Measurements from ENCODE around the gene UTP25.

UTP25 gene

GRCh38 chr1:209870151-209870831 lies 42.5 kb downstream of the UTP25 start:
- H3K27me3 ChIP-seq (ENCODE audit: control insufficient read depth, insufficient read depth, low read length) = no peaks in the 10 kb centered on the region
- no peak overlapping the region for H3K4me3 ChIP-seq (ENCODE audit: low read length)
- H3K36me3 ChIP-seq (ENCODE audit: control insufficient read depth, insufficient read depth, low read length) = no peaks in the 10 kb centered on the region
- no peak overlapping the region for H3K9ac ChIP-seq (ENCODE audit: low read length)
- H3K9me3 ChIP-seq (ENCODE audit: control insufficient read depth, low read length) = no peaks in the 10 kb centered on the region
- H3K4me1 ChIP-seq (ENCODE audit: control insufficient read depth, insufficient read depth, low read length) = no peaks in the 10 kb centered on the region

GRCh38 chr1:209871006-209871405 lies 43.2 kb downstream of the UTP25 start:
- H3K9me3 ChIP-seq (ENCODE audit: control insufficient read depth, low read length) = no peaks in the 10 kb centered on the region
- no peaks in the 10 kb centered on the region for H3K27me3 ChIP-seq (ENCODE audit: control insufficient read depth, insufficient read depth, low read length)
- H3K4me3 ChIP-seq (ENCODE audit: low read length) = no peak overlapping the region
- H3K9ac ChIP-seq (ENCODE audit: low read length) = no peak overlapping the region
- no peaks in the 10 kb centered on the region for H3K36me3 ChIP-seq (ENCODE audit: control insufficient read depth, insufficient read depth, low read length)
- no peaks in the 10 kb centered on the region for H3K4me1 ChIP-seq (ENCODE audit: control insufficient read depth, insufficient read depth, low read length)

- H3K4me3 ChIP-seq (ENCODE audit: low read length) = no peak overlapping the region
- no peaks in the 10 kb centered on the region for H3K4me1 ChIP-seq (ENCODE audit: control insufficient read depth, insufficient read depth, low read length)
- no peaks in the 10 kb centered on the region for H3K36me3 ChIP-seq (ENCODE audit: control insufficient read depth, insufficient read depth, low read length)
- H3K9ac ChIP-seq (ENCODE audit: low read length) = no peak overlapping the region
- no peaks in the 10 kb centered on the region for H3K27me3 ChIP-seq (ENCODE audit: control insufficient read depth, insufficient read depth, low read length)
- no peaks in the 10 kb centered on the region for H3K9me3 ChIP-seq (ENCODE audit: control insufficient read depth, low read length)
Observed at GRCh38 chr1:209871430-209871829, 43.7 kb downstream of the UTP25 start.

- no peak overlapping the region for H3K9ac ChIP-seq (ENCODE audit: low read length)
- no peak overlapping the region for H3K4me3 ChIP-seq (ENCODE audit: low read length)
- no peaks in the 10 kb centered on the region for H3K4me1 ChIP-seq (ENCODE audit: control insufficient read depth, insufficient read depth, low read length)
- no peaks in the 10 kb centered on the region for H3K36me3 ChIP-seq (ENCODE audit: control insufficient read depth, insufficient read depth, low read length)
- no peaks in the 10 kb centered on the region for H3K9me3 ChIP-seq (ENCODE audit: control insufficient read depth, low read length)
- no peaks in the 10 kb centered on the region for H3K27me3 ChIP-seq (ENCODE audit: control insufficient read depth, insufficient read depth, low read length)
Observed at GRCh38 chr1:209873067-209873799, 45.5 kb downstream of the UTP25 start.

- H3K9ac ChIP-seq (ENCODE audit: low read length) = no peak overlapping the region
- H3K36me3 ChIP-seq (ENCODE audit: control insufficient read depth, insufficient read depth, low read length) = no peaks in the 10 kb centered on the region
- no peak overlapping the region for H3K4me3 ChIP-seq (ENCODE audit: low read length)
- no peaks in the 10 kb centered on the region for H3K27me3 ChIP-seq (ENCODE audit: control insufficient read depth, insufficient read depth, low read length)
- H3K9me3 ChIP-seq (ENCODE audit: control insufficient read depth, low read length) = no peaks in the 10 kb centered on the region
- H3K4me1 ChIP-seq (ENCODE audit: control insufficient read depth, insufficient read depth, low read length) = no peaks in the 10 kb centered on the region
Observed at GRCh38 chr1:209875515-209875914, 47.7 kb downstream of the UTP25 start.

GRCh38 chr1:209876078-209876800 lies 48.5 kb downstream of the UTP25 start:
- Histone ChIP-seq H3K4me1 (ENCODE audit: control insufficient read depth, insufficient read depth, low read length) (no peaks in the 10 kb centered on the region), H3K9me3 (ENCODE audit: control insufficient read depth, low read length) (no peaks in the 10 kb centered on the region), H3K27me3 (ENCODE audit: control insufficient read depth, insufficient read depth, low read length) (peaks cover 4% of the 10 kb centered on the region), H3K4me3 (ENCODE audit: low read length) (no peak overlapping the region), H3K36me3 (ENCODE audit: control insufficient read depth, insufficient read depth, low read length) (no peaks in the 10 kb centered on the region), H3K9ac (ENCODE audit: low read length) (no peak overlapping the region)

GRCh38 chr1:209877087-209877764 lies 49.5 kb downstream of the UTP25 start:
- Histone ChIP-seq H3K4me1 (ENCODE audit: control insufficient read depth, insufficient read depth, low read length) (no peaks in the 10 kb centered on the region), H3K9me3 (ENCODE audit: control insufficient read depth, low read length) (no peaks in the 10 kb centered on the region), H3K36me3 (ENCODE audit: control insufficient read depth, insufficient read depth, low read length) (no peaks in the 10 kb centered on the region), H3K4me3 (ENCODE audit: low read length) (no peak overlapping the region), H3K9ac (ENCODE audit: low read length) (no peak overlapping the region), H3K27me3 (ENCODE audit: control insufficient read depth, insufficient read depth, low read length) (peaks cover 7% of the 10 kb centered on the region)

- no peaks in the 10 kb centered on the region for H3K9me3 ChIP-seq (ENCODE audit: control insufficient read depth, low read length)
- H3K4me3 ChIP-seq (ENCODE audit: low read length) = no peak overlapping the region
Observed at GRCh38 chr1:209878964-209879363, 51.2 kb downstream of the UTP25 start.

GRCh38 chr1:209879539-209879938 lies 51.8 kb downstream of the UTP25 start:
- peaks cover 7% of the 10 kb centered on the region for H3K27me3 ChIP-seq (ENCODE audit: control insufficient read depth, insufficient read depth, low read length)

More at GRCh38 chr1:209878964-209879363, 51.2 kb downstream of the UTP25 start:
- Histone ChIP-seq H3K4me1 (ENCODE audit: control insufficient read depth, insufficient read depth, low read length) (no peaks in the 10 kb centered on the region), H3K9ac (ENCODE audit: low read length) (no peak overlapping the region), H3K36me3 (ENCODE audit: control insufficient read depth, insufficient read depth, low read length) (no peaks in the 10 kb centered on the region), H3K27me3 (ENCODE audit: control insufficient read depth, insufficient read depth, low read length) (peaks cover 7% of the 10 kb centered on the region)

GRCh38 chr1:209880031-209880430 lies 52.3 kb downstream of the UTP25 start:
- no peaks in the 10 kb centered on the region for H3K9me3 ChIP-seq (ENCODE audit: control insufficient read depth, low read length)
- peaks cover 7% of the 10 kb centered on the region for H3K27me3 ChIP-seq (ENCODE audit: control insufficient read depth, insufficient read depth, low read length)
- no peaks in the 10 kb centered on the region for H3K4me1 ChIP-seq (ENCODE audit: control insufficient read depth, insufficient read depth, low read length)
- no peak overlapping the region for H3K9ac ChIP-seq (ENCODE audit: low read length)
- H3K36me3 ChIP-seq (ENCODE audit: control insufficient read depth, insufficient read depth, low read length) = no peaks in the 10 kb centered on the region
- no peak overlapping the region for H3K4me3 ChIP-seq (ENCODE audit: low read length)

More at GRCh38 chr1:209879539-209879938, 51.8 kb downstream of the UTP25 start:
- no peaks in the 10 kb centered on the region for H3K9me3 ChIP-seq (ENCODE audit: control insufficient read depth, low read length)
- no peaks in the 10 kb centered on the region for H3K36me3 ChIP-seq (ENCODE audit: control insufficient read depth, insufficient read depth, low read length)
- no peak overlapping the region for H3K9ac ChIP-seq (ENCODE audit: low read length)
- H3K4me3 ChIP-seq (ENCODE audit: low read length) = no peak overlapping the region
- no peaks in the 10 kb centered on the region for H3K4me1 ChIP-seq (ENCODE audit: control insufficient read depth, insufficient read depth, low read length)

- Histone ChIP-seq H3K4me3 (ENCODE audit: low read length) (no peak overlapping the region), H3K9ac (ENCODE audit: low read length) (no peak overlapping the region), H3K9me3 (ENCODE audit: control insufficient read depth, low read length) (no peaks in the 10 kb centered on the region), H3K4me1 (ENCODE audit: control insufficient read depth, insufficient read depth, low read length) (no peaks in the 10 kb centered on the region), H3K36me3 (ENCODE audit: control insufficient read depth, insufficient read depth, low read length) (no peaks in the 10 kb centered on the region), H3K27me3 (ENCODE audit: control insufficient read depth, insufficient read depth, low read length) (peaks cover 7% of the 10 kb centered on the region)
Observed at GRCh38 chr1:209881619-209882018, 53.8 kb downstream of the UTP25 start.
